GM18858 (cell line): ENCODE measurements around the gene ARMC5.
"Not testable (repeated sequence)": the region's sequence is repeated elsewhere in the genome, so short reads cannot be mapped to it uniquely, and the experiment has no call there.

Source experiments
- ATAC-seq: cut with Tn5 transposase; IDR thresholded peaks from one replicate; pipeline ENCODE4 v1.9.1; 2021; ENCODE audit not compliant: unreplicated experiment

Gene ARMC5

DNA sequence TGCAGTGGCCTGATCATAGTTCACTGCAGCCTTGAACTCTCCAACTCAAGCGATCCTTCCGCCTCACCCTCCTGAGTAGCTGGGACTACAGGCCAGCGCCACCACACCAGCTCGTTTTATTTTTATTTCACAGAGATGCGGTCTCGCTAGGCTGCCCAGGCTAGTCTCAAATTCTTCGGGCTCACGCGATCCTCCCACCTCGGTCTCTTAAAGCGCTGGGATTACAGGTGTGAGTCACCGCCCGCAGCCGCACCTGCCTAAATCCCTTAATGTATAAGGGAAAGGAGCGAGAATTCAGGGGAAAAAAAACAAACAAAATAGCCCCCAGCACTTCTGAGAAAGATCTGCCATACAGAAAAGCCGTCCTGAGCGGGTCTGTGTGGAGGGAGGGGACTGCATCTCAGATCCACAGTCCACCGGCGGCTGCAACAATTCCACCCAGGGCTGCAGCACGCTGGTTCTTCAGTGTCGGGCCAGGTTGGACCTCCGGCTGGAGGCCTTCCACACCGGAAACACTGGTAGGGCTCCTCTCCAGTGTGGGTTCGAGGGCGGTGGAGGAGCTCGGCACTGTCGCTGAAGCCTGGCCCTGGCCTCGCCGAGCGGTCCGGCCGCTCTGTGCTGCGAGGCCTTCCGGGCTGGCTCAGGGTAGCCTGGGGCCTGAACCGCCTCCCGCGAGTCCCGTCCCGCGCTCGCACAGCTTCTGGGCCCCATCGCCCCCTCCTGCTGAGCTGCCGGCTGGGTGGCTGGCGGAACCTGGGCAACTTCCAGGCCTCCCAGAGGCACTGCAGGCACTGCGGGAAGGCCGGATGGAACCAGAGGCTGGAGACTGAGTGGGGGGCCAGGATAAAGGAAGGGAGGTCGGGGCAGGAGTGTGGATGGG is 23.7 kb upstream of the ARMC5 start:
- no peak for ATAC-seq

DNA sequence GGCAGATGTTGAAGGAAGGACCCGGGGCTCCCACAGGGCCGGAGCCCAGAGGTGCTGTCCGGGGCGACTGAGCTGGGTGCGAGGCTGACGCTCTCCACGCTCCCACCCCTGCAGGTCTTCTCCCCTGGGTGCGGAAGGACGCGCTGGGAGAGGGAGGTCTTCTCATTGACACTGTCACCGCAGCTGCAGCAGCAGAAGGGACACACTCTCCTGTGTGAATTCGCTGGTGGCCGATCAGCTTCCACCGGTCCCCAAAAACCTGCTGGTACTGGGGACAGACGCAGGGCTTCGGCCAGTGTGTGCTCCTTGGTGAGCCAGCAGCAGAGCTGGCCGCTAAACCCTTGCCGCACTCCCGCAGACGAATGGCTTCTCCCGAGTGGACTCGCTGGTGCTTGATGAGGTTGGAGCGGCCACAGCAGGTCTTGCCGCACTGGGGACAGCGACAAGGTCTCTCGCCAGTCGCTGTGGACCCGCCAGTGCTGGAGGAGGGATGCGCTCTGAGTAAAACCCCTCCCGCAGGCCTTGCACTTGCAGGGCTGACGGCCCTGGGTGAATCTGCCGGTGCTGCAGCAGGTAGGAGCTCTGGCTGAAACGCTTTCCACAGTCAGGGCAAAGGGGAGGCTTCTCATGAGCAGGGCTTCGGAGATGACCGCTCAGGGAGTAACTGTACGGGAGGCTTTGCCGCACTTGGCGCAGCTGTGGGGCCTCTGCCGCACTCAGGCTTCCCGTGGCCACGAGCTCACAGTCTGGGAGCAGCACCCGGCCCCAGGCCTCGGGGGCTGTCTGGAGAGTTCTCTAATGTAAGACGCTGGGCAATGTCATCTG is 22.9 kb upstream of the ARMC5 start:
- ATAC-seq = no peak

DNA sequence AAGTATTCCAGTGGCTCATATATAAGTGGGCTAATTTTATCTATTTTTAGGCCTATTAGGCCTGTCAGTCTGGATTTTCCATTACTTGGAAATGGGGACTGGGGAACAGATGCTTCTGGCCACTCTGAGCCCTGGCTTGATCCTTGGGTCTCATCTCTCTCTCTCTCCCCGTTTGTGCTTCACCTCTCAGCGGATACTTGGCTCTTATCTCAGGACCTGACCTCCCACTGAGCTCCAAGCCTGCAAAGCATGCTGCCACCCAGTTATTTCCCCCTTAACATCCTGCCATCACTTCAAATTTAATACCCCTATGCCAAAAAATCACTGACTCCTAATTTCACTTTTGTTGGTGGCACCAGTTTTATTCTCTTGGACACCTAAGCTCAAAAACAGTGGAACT is 20.9 kb upstream of the ARMC5 start:
- no peak for ATAC-seq

DNA sequence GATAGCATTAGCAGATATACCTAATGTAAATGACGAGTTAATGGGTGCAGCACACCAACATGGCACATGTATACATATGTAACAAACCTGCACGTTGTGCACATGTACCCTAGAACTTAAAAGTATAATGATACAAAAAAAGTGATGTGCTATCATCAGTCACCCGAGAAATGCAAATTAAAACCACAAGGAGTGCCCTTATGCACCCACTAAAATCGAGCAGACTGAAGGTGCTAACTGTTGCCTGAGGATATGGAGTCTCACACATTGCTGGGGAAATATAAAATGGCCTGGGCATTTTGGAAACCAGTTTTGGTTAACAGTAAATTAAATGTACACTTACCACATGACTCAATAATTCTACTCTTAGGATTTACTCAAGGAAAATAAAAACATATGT is 20.3 kb upstream of the ARMC5 start:
- peak; percentile 34 for ATAC-seq

DNA sequence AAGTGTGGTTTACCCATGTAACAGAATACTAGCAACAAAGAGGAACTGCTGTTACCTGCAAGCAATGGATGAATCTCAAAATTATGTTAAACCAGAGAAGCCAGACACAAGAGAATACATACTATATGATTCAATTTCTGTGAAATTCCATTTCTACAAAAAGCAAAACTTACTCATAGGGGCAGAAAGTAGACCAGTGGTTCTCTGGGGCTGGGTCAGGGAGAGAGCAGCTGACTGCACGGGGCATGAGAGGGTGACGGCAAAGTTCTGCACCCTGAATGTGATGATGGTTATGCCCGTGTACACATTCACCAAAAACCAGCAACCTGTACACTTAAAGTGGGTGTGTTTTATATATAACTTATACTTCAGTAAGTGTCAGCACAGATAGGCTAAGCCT is 19.8 kb upstream of the ARMC5 start:
- ATAC-seq = no peak

DNA sequence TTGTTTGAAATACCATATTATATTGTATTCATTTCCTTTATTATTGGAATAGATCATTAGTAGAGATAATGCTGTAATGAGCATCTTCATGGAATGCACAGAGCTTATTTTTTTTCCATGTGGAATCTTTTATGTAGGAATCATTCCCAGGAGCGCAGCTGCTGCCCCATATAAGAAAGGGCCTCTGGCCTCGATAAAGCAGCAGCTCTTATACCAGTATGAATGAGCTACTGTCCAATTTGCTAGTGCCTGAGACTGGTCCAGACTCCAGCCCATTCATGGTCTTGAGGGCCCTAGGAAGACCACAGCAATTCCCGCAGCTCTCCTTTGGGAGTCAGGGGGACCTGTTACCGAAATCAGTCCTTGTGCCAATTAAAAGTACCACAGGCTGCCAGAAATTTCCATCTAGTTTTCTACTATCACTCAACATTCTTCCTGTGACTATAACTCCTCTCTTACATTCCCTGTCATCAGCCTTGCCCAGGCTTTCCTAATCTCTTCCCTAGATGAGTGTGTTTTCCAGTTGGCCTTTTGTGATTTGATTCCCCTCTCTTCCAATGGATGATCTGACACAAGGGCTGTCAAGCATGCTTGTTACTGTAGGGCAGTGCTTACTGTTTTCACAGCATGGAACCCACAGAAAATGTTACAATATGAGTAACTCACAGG is 18.7 kb upstream of the ARMC5 start:
- ATAC-seq = no peak

DNA sequence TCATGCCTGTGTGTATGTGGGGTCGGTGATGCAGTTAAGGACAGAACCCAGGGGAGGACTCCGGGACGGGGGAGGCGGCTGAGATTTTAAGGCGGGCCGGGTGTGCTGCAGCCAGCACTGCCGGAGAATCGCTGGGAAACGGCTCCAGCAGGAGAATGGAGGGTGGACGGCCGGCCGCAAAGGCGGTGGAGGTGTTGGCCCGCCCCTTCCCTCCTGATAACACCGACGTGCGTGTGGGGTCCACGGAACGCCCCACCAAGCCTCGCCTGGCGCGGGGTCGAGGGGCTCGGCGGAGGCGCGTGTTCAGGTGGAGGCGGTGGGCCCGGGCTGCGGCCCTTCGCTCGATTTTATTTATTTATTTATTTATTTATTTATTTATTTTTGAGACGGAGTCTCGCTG is 17.3 kb upstream of the ARMC5 start:
- no peak for ATAC-seq

DNA sequence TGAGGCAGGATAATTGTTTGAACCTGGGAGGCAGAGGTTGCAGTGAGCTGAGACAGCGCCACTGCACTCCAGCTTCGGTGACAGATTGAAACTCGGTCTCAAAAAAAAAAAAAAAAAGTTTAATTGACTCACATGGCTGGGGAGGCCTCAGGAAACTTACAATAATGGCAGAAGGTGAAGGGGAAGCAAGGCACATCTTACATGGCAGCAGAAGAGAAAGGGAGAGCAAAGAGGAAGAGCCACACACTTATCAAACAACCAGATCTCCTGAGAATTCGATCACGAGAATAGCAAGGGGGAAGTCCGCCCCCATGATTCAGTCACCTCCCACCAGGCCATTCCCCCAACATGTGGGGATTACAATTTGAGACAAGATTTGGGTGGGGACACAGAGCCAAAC is 13.4 kb upstream of the ARMC5 start:
- not testable (repeated sequence) for ATAC-seq

DNA sequence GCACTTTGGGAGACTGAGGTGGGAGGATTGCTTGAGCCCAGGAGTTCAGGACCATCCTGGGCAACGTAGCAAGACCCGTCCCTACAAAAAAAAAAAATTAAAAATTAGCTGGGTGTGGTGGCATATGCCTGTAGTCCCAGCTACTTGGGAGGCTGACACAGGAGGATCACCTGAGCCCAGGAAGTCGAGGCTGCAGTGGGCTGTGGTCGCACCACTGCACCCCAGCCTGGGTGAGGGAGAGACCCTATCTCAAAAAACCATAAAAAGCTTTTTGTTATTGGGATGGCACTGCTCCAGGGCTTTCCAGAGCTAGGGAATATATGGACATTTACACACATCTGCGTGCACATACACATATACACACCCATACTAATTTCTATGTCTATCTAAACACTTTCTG is 8.1 kb upstream of the ARMC5 start:
- ATAC-seq = no peak

DNA sequence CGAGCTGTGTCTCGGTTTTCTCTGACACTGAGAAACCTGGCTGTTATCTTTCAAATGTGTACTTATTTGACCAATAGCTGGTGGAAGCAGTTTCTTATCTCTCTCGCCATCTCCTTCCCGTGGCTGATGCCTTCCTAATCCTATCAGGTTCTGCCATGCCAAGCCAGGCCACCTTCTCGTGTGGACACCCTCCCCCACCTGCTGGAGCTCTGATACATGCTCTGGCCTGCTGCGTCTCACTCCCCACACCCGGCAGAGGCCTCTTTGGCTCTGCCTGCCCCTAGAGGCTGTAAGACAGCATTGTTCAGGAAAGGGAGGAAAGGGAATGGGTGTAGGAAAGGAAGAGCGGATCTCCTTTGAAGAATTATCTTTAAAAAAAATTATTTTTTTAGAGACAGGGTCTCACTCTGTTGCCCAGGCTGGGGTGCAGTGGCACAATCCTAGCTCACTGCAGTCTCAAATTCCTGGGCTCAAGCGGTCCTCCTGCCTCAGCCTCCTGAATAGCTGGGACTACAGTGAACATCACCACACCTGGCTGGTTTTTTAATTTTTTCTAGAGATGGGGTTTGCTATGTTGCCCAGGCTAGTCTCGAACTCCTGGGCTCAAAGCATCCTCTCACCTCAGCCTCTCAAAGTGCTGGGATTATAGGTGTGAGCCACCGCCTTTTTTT is 7.5 kb upstream of the ARMC5 start:
- ATAC-seq = no peak

DNA sequence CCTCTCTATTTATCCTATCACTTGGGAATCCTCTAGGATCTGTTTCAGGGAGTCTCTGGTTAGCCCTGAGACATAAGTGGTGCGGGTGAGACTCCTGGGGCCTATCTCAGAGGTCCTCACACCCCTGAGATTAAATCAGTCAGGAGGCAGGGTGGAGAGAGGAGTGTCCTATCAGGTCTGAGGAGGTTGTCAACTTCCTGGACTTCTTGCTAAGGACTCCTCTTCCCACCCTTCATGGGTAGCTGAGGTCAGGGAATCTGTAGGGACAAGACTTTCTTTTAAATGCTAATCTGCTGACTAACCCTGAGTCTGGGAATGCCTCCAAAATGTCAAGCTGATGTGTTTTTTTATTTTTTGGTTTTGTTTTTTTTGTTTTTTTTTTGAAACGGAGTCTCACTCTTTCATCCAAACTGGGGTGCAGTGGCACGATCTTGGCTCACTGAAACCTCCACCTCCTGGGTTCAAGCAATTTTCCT is 6.6 kb upstream of the ARMC5 start:
- ATAC-seq = no peak

DNA sequence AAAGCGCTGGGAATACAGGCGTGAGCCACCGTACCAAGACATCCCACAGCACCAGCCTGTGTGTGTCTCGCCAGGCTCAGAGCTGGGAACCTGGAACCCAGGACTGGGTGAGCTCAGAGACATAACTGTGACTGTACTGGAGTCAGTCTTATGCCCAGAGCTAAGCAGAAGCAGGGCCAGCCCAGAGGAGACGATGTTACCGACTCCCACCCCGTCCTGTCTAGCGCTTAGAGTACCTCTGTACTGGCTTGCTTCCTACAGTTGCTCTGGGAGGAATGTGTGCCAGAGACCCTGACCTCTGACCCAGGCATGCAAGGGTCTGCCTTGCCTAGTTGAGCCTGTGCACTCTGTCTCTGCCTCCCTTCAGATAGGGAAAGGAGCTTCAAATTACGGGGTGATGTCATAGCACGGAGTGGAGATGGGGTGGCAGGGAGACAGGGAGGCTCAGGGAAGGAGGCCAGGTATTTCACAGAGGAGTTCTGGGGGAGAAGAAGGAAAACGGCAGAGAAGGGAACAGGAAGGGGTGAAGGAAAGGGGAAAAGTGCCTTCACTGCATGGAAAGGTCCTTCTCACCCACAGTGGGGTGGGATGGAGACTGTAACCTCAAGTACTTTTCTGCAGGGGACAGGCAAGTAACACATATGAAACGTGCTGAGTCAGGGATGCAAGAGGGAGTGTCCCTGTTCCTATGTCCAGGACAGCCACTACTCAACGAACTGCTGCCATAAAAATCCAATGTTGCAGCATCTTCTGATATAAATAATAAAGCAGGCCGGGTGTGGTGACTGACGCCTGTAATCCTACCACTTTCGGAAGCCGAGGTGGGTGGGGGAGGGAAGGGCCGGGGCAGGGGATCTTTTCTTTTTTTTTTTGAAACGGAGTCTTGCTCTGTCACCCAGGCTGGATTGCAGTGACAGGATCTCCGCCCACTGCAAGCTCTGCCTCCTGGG is 5.8 kb upstream of the ARMC5 start:
- ATAC-seq = no peak

DNA sequence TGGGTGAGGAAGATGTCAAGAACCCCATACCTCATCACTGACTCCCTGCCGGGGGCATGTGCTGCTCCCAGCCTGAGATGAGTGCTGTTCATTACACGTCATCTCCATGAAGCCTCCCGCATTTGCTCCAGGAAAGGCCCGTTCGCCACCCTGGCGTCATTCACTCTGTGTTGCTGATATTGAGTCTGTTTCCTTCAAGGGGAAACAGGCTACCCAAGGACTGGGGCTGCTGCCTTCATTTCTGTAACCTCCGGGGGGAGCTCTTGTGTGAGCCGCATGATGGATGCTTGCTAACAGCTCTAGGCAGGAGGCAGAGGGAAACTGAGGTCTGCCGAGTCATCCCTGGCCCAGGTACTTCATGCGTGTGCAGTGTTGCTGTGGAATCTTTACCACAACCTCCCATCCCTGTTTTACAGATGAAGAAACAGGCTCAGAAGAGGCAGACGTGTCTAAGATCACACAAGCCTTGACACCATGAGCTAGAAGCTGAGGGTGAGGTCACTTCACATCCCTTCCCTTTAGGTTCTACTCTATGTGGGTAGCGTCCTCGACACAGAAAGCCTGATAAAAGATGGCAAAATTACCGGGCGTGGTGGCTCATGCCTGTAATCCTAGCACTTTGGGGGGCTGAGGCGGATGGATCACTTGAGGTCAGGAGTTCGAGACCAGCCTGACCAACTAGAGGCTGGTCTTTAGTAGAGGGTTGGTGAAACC is 3.5 kb upstream of the ARMC5 start:
- ATAC-seq = no peak

DNA sequence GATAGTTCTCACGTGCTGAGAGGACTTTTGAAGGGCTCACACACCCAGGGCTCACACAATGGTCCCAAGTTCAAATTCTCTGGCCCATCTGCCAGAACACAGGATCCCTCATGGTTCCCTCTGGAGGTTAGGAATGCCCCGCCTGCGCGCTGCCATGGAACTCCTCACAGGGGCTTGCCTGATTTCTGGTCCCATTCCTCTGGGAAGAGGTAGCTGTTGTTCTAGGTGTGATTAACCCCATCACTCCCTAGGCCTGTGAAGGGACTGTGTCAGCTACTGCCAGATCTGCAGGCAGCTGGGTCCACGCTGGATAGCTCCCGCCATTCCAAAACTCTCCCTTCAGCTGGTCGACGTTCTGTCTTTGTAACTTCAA is 2.3 kb upstream of the ARMC5 start:
- no peak for ATAC-seq

DNA sequence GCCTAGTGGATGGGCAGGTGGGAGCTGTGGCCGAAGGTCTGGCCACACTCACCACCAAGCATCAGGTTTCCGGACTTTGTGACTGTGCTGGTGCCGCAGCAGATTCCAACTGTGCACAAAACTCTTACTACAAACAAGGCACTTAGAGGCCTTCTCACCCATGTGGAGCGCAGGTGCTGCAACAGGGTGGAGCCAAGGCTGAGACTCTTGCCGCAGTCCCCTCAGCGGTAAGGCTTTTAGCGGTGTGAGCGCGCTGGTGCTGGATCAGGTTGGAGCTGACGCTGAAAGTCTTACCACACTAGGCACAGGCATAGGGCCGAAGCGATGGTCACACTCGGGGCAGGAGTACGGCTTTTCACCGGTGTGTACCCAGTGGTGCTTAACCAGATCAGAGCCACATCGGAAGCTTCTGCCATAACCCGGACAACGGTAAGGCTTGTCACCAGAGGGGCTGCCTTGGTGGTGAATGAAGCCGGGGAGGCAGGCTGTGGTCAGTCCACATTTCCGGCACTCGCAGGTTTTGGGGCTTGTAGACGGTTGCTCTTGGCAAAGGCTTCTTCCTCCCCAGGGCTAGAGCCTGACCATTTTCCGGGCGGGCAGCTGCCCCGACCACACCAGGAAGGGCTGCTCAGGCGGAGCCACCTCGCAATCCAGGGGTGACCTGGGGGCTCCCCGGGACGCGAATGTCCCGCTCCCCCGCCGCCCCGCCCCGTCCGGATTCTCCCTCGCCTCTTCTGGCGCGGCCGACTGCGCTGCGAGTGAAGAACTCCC is 1.0 kb upstream of the ARMC5 start:
- ATAC-seq = no peak

DNA sequence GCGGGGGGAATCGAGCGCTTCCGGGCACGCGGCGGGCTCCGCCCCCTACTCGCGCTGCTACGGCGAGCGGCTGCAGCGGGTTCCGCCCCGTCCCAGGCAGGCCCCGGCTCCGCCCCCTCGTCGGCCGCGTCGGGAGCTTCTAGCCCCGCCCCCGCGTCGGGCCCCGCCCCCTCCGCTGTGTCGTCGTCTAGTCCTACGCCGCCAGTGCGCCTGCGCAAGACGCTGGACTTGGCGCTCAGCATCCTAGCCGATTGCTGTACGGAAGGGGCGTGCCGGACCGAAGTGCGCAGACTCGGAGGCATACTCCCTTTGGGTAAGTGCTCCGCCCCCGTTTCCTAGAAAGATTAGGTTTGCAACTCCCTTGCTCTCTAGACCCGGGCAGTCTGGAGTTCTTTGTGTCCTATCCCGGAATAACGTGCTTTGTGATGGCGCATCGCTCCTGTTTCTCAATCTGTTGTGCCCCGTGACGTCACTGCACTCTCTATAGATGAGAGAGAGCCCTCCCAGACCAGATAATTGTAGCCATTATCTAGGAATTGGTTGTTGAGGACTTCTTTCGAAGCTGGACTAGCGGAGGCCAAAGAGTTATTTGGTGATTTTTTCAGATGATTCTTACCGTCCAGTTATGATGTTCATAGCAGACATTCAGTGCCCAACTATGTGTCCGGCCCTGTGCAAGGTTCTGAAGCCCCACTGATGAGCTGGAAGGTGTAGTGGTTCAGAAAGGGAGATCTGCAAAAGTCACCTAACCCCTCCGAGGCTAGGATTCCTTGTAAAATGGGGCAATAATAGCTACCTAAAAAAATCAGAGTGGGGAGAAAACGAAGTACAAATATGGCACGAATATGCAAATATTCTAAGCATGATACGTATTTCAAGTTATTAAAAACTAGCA is 633 bp downstream of the ARMC5 start:
- peak; percentile 57 for ATAC-seq

DNA sequence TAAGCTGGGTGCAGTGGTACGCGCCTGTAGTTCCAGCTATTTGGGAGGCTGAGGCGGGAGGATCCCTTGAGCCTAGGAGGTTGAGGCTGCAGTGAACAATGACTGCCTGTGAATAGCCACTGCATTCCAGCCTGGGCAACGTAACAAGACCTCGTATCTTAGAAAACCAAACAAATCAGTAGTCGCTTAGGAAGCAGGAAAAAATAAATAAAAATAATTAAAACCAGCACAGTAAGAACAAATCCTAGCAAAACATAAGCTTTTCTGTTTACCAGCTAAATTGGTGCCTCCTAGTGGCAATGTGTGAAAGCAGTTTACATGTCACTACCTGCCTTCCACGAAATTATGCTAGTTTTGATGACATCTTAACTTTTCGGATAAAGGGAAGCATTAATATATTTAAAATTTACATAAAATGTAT is 1.3 kb downstream of the ARMC5 start:
- ATAC-seq = no peak
